NCI-H446 (cell line): ENCODE data around the gene ELF4.

Experiments
- DNase-seq, 2 experiments: peaks; one replicate each; lab custom pipeline; 2025; lab: John Stamatoyannopoulos, UW

Gene ELF4

DNA sequence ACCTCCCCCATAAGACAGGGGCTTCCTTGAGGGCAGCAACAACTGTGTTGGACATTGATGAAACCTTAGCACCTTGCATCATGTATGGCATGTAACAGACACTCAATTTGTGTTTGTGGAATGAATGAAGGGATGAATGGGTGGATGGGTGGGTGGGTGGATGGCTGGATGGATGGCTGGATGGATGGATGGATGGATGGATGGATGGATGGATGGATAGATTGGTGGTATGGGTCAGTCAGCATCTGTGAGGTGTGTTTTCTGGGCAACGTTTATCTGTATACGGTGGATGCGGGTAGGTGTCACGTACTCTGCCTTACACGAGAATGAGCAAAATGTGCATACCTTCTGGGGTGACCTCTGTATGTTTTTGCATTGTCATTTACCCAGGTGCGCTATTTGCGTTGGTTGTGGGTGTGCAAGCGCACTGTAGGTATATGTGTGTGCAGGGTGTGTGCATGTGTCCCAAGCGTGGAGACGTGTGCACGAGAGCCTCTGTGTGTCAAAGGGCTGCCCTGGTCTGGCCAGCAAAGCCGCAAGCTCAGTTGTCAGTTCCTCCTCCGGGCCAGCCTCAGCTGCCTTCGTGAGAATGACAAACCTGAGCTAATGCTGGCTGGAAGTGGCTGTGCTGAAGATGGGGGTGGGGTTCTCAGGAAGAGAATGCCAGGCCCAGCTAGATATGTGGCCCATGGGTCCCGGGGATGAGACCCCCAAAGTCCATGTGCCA lies 26.5 kb downstream of the ELF4 start:
- no peak for DNase-seq

- DNase-seq = no peak
Observed at GRCh38 chrX:130083107-130083490, 27.2 kb downstream of the ELF4 start.

- no peak for DNase-seq
Observed at GRCh38 chrX:130082244-130083106, 27.8 kb downstream of the ELF4 start.

DNA sequence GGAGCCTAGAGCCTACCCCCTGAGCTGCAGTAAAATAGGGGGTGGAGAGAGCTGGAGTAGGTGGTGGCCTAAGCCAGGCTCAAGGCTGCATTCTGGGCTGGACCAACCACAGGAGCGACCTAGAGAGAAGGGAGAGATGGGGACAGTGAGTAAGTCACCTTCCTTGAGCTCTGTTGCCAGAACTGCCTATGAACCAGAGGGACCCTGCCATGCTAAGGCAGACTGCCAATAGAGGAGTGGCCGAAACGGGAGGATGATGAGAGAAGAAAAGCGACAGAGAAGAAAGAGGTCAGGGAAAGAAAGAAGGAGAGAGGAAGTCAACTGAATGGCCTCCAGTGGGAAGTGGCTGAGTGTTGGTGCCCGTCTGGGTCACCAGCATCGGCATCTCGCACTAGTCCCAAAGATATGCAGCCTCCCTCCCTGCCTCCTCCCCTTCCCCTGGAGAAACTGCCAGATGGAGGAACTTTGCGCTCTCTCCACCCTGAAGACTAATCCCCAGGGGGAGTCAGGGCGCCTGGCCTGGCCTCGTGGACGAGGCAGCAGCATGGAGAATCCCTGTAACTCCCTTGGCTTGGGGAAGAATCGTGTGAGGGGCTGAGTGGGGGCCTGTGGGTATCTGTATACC lies 28.8 kb downstream of the ELF4 start:
- peak in 1 of 2 experiments; percentile 36 for DNase-seq

DNA sequence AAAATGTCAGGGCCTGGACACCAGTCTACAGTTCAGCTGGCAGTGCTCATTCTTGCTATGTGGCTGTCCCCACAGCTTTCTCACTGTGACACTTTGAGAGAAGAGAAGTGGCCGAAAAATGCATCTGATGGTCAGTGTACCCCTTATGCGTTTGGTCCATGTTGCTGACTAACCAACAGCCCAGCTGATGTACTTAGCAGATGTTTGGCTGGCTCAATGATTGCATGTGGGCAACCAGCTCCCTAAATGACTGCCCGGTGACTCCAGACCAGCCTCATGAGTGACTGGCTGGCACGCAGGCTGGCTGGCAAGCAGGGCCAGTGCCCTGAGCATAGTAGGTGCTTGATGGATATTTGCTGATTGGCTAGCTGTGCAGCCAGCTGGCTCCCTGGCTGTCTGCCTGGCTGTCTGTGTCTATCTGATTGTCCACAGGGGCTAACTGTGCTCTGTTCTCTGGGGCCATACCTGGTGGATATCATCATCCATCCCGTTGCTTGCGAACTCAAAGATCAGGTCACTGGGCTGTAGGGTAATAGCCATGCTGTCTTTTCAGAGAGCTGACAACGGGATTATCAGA lies 29.4 kb downstream of the ELF4 start:
- DNase-seq = no peak

GRCh38 chrX:130079824-130080406 lies 30.4 kb downstream of the ELF4 start:
- DNase-seq = peak; percentile 33 to 75

DNA sequence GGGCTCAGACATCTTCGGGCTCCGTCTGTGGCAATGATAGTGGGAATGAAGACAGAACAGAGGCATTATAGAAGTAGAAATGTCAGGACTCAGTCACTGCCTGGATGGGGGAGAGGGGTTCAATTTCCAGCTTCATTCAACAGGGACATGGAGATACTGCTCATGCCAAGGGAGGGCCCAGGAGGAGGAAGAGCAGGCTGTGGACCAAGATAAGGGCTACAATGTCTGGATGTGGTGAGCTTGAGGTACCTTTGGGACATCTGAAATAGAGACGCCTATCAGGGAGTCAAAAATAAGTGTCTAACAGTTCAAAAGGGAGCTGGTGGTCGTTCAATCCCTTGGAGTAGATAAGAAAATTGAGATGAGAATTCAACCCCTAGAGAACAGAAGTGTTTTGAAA lies 34.5 kb downstream of the ELF4 start:
- no peak for DNase-seq

DNA sequence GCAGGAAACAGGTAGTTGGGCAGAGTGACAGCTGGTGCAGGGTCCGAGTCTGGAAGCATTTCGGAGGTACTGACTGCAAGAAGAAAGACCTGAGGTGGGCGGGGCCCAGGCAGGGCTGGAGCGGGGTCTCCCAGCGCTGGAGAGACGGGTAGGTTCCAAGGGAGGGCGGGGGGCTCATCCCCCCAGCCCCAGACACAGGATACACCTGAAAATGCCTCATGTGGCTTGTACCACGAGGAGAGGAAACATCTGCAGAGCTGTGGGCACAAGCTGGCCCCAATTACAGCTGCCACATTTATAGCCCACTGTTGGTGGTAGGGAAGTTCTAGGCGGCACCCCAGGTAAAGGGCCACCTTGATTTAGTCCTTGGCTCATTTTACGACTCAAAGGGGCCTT lies 38.0 kb downstream of the ELF4 start:
- no peak for DNase-seq

DNA sequence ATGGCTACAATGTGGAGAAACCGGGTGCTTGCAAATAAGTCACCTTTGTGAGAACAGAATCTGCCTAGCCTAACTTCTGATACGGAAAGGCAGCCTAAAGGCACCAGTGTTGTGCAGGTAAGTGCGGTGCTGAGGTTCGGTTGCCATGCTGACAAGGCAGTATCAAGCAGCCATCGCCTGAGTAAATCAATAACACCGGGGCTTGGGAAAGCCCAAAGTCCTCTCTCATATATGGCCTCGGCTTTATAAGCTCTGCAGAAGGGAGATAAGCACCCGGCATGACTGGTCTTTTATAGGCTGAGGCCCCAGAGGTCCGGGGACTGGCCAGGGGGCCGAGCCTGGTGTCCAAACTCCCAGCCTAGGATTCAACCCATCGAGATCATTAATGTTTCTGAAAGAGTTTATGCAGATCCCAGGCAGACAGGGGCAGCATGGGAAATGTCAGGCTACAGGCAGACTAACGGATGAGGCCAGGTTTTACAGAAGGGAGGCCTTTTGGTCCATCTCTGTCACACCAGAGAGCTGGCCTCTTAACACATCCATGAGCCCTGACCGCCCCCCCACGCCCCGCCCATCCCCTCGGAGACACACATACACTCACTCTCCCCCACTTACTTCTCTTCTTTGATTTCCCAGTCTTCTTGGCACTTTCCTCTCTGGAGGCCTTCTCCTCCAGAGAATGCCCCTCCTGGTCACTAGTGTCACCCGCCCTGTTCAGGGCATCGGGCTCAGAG lies 38.5 kb downstream of the ELF4 start:
- no peak for DNase-seq

DNA sequence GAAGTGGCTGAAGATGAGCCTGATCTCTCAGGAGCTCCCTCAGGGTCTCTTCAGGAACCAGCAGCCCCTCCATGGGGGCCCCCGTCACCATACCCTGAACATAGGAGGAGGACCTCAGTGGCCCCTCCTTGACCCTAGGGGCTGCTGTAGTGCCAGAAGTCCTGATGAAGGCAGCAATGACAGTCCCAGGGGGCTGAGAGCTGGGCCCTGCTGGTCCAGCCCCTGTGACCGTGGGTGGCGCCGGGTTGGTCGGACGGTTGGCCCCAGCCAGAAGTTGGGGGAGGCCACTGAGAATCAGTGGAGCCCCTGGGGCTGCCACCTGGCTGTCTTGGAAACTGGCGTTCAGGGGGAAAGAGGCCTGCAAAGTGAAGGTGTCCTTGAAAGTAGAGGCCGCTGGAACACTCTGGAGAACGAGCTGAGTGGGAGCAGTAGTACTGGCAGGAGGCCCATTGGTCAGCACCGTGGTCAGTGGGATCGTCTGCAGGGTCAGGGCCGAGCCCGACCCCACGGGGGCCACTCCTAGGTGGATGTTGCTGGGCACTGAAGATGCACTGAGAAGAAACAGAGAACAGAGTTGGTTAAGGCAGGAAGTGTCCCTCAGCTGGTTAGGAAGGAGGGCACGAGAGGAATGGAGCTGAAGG lies 43.2 kb downstream of the ELF4 start:
- DNase-seq = no peak

- peak; percentile 58 to 79 for DNase-seq
Observed at GRCh38 chrX:130060122-130061069, 49.9 kb downstream of the ELF4 start.

- DNase-seq = no peak
Observed at GRCh38 chrX:130058652-130059051, 51.6 kb downstream of the ELF4 start.

DNA sequence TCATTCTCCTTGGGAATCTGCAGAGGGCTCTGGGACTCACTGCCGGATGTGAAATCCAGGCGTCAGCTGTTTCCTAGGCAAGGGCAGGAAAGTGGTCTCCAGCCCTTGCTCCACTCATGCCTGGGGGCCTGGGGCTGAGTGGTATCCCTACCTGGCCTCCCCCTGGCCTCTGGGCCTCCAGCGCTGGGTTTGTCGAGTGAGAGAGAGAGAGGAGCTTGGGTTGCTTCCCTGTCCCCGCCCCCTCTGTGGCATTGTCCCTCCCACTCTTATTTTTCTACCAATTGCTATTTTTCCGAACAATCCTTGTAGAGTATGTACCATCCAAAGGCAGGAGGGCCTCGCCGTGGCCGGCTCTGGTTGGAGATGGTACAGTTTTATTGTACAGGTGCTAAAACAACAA lies 53.1 kb downstream of the ELF4 start:
- DNase-seq = no peak

GRCh38 chrX:130055899-130056298 lies 54.4 kb downstream of the ELF4 start:
- no peak for DNase-seq

DNA sequence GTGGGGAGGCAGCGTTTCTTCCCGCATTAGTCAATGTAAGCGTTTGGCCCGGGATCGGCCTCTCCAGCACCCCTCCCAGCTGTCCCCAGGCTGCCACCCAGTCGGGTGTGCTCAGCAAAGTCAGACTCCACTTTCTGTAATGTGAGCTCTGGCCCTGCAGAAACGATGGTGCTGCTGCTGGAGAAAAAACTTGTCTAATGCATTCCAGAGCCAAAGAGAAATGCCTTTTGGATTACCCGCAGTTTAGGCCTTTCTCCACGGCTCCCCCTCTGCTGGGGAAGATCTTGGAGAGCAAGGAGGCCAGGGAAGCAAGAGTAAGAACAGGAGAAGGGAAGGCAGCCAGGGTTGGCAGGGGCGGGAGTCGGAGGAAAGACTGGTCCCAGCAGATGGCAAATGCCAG lies 55.2 kb downstream of the ELF4 start:
- no peak for DNase-seq

GRCh38 chrX:130053236-130053635 lies 57.1 kb downstream of the ELF4 start:
- no peak for DNase-seq

- no peak for DNase-seq
Observed at GRCh38 chrX:130051176-130051845, 59.0 kb downstream of the ELF4 start.

DNA sequence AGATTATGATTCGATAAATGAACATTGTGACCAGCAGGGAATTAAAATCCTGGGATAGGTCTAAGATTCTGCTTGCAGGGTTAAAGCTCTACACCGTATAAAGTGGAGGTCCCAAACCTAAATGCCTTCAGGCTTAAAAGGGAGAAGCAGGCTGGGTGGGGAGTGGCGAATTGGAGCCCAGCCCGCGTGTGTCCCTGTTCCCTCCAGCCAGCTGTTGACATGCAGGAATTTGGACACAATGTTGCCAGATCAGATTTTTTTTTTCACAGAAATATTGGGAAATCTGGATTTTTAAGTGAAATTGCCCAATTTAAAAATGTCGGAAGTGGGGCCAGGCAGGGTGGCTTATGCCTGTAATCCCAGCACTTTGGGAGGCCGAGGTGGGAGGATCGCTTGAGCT lies 60.5 kb downstream of the ELF4 start:
- no peak for DNase-seq

DNA sequence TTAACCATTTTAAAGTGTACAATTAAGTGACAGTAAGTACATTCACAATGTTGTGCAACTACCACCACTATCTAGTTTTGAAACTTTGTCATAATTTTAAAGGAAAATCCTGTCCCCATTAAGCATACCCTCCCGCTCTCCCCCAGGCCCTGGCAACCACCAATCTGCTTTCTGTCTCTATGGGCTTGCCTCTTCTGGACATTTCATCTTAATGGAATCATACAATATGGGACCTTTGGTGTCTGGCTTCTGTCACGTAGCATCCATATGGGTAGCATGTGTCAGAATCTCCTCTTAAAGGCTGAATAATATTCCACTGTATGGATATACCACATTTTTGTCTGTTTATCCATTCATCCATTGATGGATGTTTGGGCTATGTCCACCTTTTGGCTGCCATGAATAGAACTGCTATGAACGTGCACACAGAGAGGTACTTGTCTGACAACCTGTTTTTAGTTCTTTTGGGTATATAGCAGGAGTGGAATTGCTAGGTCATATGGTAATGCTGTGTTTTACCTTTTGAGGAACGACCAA lies 61.5 kb downstream of the ELF4 start:
- no peak for DNase-seq
